GM12873 (cell line): ENCODE results near the gene TNFRSF13B.

Source experiments
- CTCF ChIP-seq: IDR thresholded peaks from 2 replicates; pipeline ENCODE4 v1.5.1; 2012; ENCODE audit warnings: low read depth, mild to moderate bottlenecking, moderate library complexity, low read length, control low read depth; ENCODE audit not compliant: insufficient read depth; ENCODE audit errors: missing control alignments

TNFRSF13B gene

GRCh38 chr17:16945663-16946218, 26.2 kb downstream of the TNFRSF13B start:
- no peak for TF ChIP-seq CTCF

- TF ChIP-seq CTCF = no peak
Observed at GRCh38 chr17:16945136-16945482, 26.8 kb downstream of the TNFRSF13B start.

GRCh38 chr17:16944334-16945135, 27.4 kb downstream of the TNFRSF13B start:
- TF ChIP-seq CTCF = no peak

DNA sequence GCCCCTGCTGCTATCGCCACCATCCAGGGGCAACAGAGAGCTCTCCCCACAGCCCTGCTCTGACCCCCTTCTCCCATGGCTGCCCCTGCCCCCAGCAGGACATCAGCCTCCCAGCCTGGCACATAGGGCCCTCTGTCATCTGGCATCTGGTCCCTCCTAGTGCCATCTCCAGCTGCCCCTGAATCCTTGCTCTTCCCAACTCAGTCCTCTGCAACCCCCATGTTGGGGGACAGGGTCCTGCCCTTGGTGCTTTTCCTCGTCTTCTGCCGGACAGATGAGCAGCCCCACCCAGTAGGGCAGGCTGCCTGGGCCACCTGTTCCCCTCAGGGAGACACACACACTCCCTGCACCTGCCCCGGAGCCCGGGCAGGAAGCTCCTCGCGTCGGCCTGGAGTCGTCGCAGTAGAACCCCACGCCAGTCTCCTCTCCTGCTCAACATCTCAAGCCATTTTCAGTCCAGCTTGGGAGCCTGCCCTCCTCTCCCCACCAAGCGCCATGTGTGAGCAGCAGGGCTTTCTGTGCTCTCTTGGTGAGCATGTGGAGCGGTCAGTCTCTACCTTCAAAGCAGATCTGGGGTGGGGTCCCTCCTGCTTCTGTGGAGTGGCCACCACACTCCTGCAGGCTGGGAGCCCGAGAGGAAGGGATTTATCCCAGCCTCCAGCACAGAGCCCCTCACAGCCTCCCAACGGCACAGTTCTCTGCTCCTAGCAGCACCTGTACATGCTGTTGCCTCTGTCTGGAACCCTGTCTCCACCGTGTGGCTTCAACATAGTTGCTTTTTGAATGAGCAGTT, 28.2 kb downstream of the TNFRSF13B start:
- no peak for TF ChIP-seq CTCF

DNA sequence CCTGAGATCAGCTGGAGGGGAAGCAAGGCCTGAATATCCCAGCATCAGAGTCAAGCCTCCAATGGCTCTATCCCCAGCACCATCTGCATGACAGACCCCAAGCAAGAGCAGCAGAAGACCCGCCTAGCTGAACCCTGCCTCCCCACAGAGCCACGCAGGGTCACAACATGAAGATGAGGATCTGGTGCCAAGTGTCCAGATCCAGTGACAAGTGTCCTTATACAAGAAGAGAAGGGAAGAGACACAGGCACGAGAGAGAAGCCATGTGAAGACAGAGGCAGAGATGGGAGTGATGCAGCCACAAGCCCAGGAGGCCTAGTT, 28.9 kb downstream of the TNFRSF13B start:
- no peak for TF ChIP-seq CTCF

- no peak for TF ChIP-seq CTCF
Observed at GRCh38 chr17:16942141-16943031, 29.5 kb downstream of the TNFRSF13B start.
